ENCODE data around the gene IFITM10.

- TF ChIP-seq CTCF (IDR thresholded peaks at IDR 0.05), result no peak
- no peak for TF ChIP-seq MAX (IDR thresholded peaks at IDR 0.05; ENCODE audit: low read depth)
- TF ChIP-seq EZH2phosphoT487 (IDR thresholded peaks at IDR 0.05; ENCODE audit: borderline replicate concordance, low read depth), result no peak
- TF ChIP-seq EP300 (IDR thresholded peaks at IDR 0.05; ENCODE audit: borderline replicate concordance in 1 of 2, low read depth in 1 of 2, low read length in 1 of 2), result no peak
- no peak for TF ChIP-seq POLR2AphosphoS5 (IDR thresholded peaks at IDR 0.05; ENCODE audit: low read depth, low read length)
- no peak for TF ChIP-seq PBX3 (IDR thresholded peaks at IDR 0.05)
Observed at GRCh38 chr11:1707751-1708150, 42.6 kb downstream of the IFITM10 start.

Measured in SK-N-SH (cell line).